ENCODE measurements around the gene ANKS1A. TPM values are rescaled to one million over a fixed set of nuclear protein-coding genes. Genes with fewer than 3 reads are reported as not detected.

ANKS1A gene
- total RNA-seq, 2 experiments from 2014 or later: 6.4 to 6.9 TPM

DNA sequence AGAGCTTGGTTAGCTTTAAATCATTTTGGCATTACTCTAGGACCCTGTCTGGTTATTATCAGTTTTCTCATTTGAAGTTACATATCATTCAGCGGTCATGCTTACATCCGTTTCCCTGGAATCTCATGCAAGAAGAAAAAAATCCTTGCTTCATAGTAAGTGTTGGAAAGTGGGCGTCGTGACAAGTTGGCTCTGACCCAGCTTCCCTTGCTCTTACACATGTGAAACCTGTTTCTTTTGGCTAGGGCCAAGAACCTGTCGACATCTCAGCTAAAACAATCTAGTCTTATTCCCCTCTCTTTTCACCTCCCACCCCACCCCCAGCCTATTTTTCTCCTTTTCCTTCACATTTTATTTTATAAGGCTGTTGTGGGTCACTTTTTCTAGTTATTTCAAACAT is 45.5 kb downstream of the ANKS1A start:
- H3K4me3 Mint-ChIP-seq: no peak overlapping the region
- DNase-seq: no peak
- no peak overlapping the region for H3K27ac Mint-ChIP-seq
- TF ChIP-seq, protein P1, sequence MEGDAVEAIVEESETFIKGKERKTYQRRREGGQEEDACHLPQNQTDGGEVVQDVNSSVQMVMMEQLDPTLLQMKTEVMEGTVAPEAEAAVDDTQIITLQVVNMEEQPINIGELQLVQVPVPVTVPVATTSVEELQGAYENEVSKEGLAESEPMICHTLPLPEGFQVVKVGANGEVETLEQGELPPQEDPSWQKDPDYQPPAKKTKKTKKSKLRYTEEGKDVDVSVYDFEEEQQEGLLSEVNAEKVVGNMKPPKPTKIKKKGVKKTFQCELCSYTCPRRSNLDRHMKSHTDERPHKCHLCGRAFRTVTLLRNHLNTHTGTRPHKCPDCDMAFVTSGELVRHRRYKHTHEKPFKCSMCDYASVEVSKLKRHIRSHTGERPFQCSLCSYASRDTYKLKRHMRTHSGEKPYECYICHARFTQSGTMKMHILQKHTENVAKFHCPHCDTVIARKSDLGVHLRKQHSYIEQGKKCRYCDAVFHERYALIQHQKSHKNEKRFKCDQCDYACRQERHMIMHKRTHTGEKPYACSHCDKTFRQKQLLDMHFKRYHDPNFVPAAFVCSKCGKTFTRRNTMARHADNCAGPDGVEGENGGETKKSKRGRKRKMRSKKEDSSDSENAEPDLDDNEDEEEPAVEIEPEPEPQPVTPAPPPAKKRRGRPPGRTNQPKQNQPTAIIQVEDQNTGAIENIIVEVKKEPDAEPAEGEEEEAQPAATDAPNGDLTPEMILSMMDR (IDR thresholded peaks at IDR 0.05): no peak
- no peaks in the 10 kb centered on the region for H3K27me3 ChIP-seq (ENCODE audit: control insufficient read depth in 1 of 2, insufficient read depth in 2 of 2, low read length in 2 of 2)
- H3K36me3 ChIP-seq (ENCODE audit: insufficient read depth, low read length): no peaks in the 10 kb centered on the region
- intact Hi-C loops (cut with DNase I, micrococcal nuclease): no loop called here
- POLR2A ChIA-PET: interaction anchor here (1.4 kb wide), 1 partner anchor 46 kb away, joined by 4 read pairs; the partner anchor contains the start of gene ANKS1A
- no peaks in the 10 kb centered on the region for H3K36me3 Mint-ChIP-seq (ENCODE audit: low read depth)
- no peaks in the 10 kb centered on the region for H3K4me1 ChIP-seq (ENCODE audit: insufficient read depth, low read length)
- H3K27ac ChIP-seq (ENCODE audit: low read depth in 1 of 2, low read length in 2 of 2): no peak overlapping the region
- H3K4me3 ChIP-seq (ENCODE audit: low read length): no peak overlapping the region
- no peak for ATAC-seq (ENCODE audit: poor library complexity)
- H3K4me1 Mint-ChIP-seq (ENCODE audit: low read depth): peaks cover 4% of the 10 kb centered on the region
- CTCF ChIA-PET: no interaction called here
- H3K27me3 Mint-ChIP-seq: no peaks in the 10 kb centered on the region
- no peaks in the 10 kb centered on the region for H3K9me3 Mint-ChIP-seq
- no peaks in the 10 kb centered on the region for H3K9me3 ChIP-seq (ENCODE audit: control insufficient read depth in 1 of 2, insufficient read depth in 1 of 2, low read length in 2 of 2)

DNA sequence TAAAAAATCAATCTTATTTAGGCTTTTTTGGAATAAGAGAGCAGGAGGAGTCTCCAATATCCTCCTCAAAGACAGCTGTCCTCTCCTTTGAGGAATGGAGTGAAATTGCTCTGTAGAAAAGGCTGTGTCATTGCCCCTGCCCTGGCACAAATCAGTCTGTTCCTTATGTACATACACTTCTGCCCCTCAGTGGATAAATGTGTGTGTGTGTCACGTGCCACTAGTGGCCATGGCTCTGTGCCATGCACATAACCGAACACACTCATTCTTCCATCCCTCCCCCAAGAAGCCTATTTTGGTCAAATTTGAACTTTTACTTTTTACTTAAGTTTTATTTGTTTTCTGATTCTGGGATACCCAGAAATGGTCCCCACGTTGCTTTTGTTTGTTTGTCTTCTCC is 49.2 kb downstream of the ANKS1A start:
- TF ChIP-seq, protein P1 (IDR thresholded peaks at IDR 0.05): no peak
- ATAC-seq (ENCODE audit: poor library complexity): no peak
- CTCF ChIA-PET: no interaction called here

DNA sequence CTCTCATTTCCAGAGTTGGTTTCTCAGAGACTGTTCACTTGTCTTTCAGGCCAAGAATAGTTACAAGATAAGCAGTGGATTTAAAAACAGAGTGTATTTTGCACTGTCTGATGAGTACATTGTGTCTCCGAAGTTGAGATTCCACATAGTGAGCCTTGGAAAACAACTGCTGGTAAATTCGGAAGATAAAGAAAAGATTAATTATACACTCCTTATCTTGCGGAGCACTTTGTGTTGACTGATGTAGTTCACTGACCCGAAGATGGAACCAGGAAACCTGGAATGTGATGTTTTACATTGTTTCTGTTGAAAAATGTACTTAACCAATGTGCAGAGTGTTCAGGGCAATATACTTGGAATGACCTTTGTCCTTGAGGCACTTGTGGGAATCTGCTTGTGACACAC is 51.0 kb downstream of the ANKS1A start:
- no peaks in the 10 kb centered on the region for H3K27me3 ChIP-seq (ENCODE audit: control insufficient read depth in 1 of 2, insufficient read depth in 2 of 2, low read length in 2 of 2)
- no peak overlapping the region for H3K27ac ChIP-seq (ENCODE audit: low read depth in 1 of 2, low read length in 2 of 2)
- TF ChIP-seq, protein P1 (IDR thresholded peaks at IDR 0.05): no peak
- H3K4me3 ChIP-seq (ENCODE audit: low read length): no peak overlapping the region
- H3K27me3 Mint-ChIP-seq: no peaks in the 10 kb centered on the region
- no peaks in the 10 kb centered on the region for H3K36me3 ChIP-seq (ENCODE audit: insufficient read depth, low read length)
- CTCF ChIA-PET: no interaction called here
- H3K9me3 ChIP-seq (ENCODE audit: control insufficient read depth in 1 of 2, insufficient read depth in 1 of 2, low read length in 2 of 2): no peaks in the 10 kb centered on the region
- H3K27ac Mint-ChIP-seq: no peak overlapping the region
- no peak overlapping the region for H3K4me3 Mint-ChIP-seq
- POLR2A ChIA-PET: no interaction called here
- H3K9me3 Mint-ChIP-seq: no peaks in the 10 kb centered on the region
- DNase-seq: no peak
- no peaks in the 10 kb centered on the region for H3K4me1 ChIP-seq (ENCODE audit: insufficient read depth, low read length)
- H3K4me1 Mint-ChIP-seq (ENCODE audit: low read depth): peaks cover 3% of the 10 kb centered on the region
- ATAC-seq (ENCODE audit: poor library complexity): no peak
- no peaks in the 10 kb centered on the region for H3K36me3 Mint-ChIP-seq (ENCODE audit: low read depth)
- intact Hi-C loops (cut with DNase I, micrococcal nuclease): no loop called here

More for the DNA sequence above, 49.2 kb downstream of the ANKS1A start:
- no peak overlapping the region for H3K4me3 ChIP-seq (ENCODE audit: low read length)
- no peaks in the 10 kb centered on the region for H3K27me3 Mint-ChIP-seq
- DNase-seq: no peak
- POLR2A ChIA-PET: no interaction called here
- H3K9me3 Mint-ChIP-seq: no peaks in the 10 kb centered on the region
- H3K36me3 Mint-ChIP-seq (ENCODE audit: low read depth): no peaks in the 10 kb centered on the region
- H3K4me3 Mint-ChIP-seq: no peak overlapping the region
- no peaks in the 10 kb centered on the region for H3K27me3 ChIP-seq (ENCODE audit: control insufficient read depth in 1 of 2, insufficient read depth in 2 of 2, low read length in 2 of 2)
- intact Hi-C loops (cut with DNase I, micrococcal nuclease): no loop called here
- no peak overlapping the region for H3K27ac Mint-ChIP-seq
- no peaks in the 10 kb centered on the region for H3K36me3 ChIP-seq (ENCODE audit: insufficient read depth, low read length)
- peaks cover 8% of the 10 kb centered on the region for H3K4me1 Mint-ChIP-seq (ENCODE audit: low read depth)
- no peaks in the 10 kb centered on the region for H3K9me3 ChIP-seq (ENCODE audit: control insufficient read depth in 1 of 2, insufficient read depth in 1 of 2, low read length in 2 of 2)
- H3K27ac ChIP-seq (ENCODE audit: low read depth in 1 of 2, low read length in 2 of 2): no peak overlapping the region
- H3K4me1 ChIP-seq (ENCODE audit: insufficient read depth, low read length): no peaks in the 10 kb centered on the region
